Stimulated activated naive CD4-positive, alpha-beta T cell treated with Interleukin-2 at 50 U/mL for 16 hours (primary cell): ENCODE data around the gene ERP29.
"Not testable (repeated sequence)": the region's sequence is repeated elsewhere in the genome, so short reads cannot be mapped to it uniquely, and the experiment has no call there.

Experiments used
- DNase-seq: peaks from one replicate; lab custom pipeline; 2025; lab: John Stamatoyannopoulos, UW

Gene ERP29

DNA sequence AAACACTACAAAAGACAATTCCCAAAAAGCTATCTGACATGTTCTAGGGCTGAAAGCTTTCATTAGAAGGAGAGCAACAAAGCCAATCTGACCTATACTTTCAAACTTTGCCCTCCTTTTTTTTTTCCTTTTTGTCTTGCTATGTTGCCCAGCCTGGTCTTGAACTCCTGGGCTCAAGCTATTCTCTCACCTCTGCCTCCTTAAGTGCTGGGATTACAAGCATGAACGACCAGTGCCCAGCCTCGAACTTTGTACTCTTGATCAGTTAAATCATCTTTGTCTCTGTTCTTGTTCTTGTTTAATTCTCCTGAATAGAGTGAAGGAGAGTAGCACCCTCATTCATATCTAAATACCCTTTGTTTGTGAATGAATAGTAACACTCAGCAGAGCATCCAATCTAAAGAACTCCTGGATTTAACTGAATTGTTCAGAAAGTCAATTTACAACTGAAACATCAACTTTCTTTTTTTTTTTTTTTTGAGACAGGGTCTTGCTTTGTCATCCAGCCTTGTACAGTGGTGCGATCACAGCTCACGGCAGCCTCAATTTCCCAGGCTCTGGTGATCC lies 22.1 kb downstream of the ERP29 start:
- DNase-seq = no peak

DNA sequence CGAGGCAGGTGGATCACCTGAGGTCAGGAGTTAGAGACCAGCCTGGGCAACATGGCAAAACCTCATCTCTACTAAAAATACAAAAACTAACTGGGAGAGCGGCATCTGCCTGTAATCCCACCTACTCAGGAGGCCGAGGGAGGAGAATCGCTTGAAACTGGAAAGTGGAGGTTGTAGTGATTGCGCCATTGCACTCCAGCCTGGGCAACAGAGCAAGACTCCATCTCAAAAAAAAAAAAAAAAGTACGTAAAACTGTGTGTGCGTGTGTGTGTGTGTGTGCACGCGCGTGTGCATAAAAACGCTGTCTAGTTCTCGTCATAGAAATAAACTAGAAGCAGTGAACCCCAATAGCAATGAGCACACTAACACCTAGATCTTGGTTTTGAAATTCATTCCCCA lies 23.4 kb downstream of the ERP29 start:
- DNase-seq = not testable (repeated sequence)

DNA sequence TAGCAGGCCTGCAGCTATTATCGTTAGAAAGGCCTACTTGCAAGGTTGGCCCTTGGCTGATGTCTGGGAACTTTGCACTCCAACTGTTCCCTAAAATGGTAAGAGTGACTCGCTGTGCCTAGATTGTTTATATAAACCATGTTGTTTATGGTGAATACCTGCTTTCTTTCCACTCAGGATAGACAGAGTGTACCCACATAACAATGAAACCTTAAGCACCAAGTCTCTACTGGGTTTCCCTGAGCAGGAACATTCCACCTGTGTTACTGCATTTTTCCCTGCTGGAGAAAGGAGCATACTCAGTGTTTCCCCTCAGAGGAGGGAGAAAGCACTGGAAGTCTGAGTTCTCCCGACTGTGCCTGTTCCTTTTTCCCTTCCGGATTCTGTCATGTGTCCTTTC lies 32.8 kb downstream of the ERP29 start:
- DNase-seq = no peak

DNA sequence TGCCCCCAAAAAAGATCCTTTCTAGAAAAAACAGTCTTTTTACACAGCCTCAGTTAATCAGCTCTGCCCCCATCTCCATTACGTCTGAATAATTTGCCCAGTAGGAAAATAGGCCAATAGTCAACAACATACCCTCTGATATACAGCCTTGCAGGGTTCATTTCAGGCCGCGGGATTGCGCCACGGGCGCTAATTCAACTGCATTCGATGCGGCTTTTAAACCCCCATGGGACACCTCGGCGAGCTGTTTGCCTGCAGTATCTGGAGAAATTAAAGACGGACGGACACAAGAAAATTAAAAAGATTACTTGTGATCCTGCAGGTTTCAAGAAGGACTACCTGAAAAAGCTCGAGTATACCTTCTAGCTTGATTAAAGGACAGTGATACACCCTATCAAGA lies 36.1 kb downstream of the ERP29 start:
- DNase-seq = no peak

DNA sequence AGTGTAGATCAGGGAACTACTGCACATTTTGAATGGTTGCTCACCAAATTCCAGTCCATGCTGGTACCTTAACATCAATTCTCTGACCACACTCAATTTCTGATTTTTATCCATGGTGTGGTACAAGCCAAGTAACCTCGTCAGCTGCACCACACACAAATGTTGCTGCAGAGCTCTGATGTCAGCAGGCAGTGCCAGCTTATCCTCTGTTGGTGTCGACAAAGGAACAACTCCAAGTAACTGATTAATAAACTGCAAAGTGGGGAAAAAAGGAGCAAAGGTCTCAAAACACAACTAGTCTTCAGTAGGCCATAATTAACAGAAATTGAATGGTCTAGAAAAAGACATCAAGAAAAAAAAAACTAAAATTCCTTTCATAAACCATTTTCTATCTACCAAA lies 47.9 kb downstream of the ERP29 start:
- no peak for DNase-seq

DNA sequence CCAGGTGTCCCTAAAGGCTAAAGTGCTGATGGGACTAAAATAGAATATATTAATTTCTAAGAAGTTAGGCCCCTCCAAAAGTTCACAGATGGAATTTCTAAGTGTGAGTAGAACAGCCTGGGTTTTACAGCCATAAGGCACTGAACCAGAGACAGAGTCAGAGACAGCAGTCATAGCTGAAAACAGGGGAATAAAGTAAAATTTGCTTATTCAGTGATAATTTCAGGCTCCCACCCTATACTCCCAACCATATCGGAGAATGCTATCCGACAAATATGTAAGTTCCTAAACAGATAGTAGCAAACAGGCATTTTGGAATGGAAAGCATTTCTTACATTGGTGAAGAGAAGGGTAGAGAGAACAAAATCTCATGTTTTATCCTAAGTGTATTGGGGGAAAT lies 50.0 kb downstream of the ERP29 start:
- DNase-seq = no peak

DNA sequence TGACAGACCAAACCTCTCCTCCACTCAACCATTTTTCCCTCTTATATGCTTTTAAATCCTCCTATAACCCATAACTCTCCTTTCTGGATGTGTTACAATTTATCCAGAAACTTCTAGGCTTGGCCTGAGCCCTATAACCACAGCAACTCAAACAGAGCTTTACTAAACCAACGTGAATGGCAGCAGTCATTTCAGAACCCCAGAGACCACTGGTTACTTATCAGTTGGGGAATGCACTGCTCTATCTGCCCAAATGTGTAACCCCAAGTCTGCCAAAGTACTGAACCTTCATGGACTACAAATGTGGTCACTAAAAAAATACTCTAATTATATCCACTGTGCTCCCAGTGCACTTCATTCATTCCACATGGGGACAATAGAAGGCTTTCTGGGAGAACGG lies 53.3 kb downstream of the ERP29 start:
- DNase-seq = no peak
